HepG2 (cell line): ENCODE results near the gene SERTAD3. TPM values are rescaled to one million over a fixed set of nuclear protein-coding genes. Genes with fewer than 3 reads are reported as not detected.

Experiments
- ADNP ChIP-seq: sonication (generic); formaldehyde crosslinking; IDR thresholded peaks from 2 replicates; pipeline ENCODE4 v1.4.0; 2020; ENCODE audit warnings: missing genetic modification reagents
- GPN1 ChIP-seq: sonication (generic); formaldehyde crosslinking; IDR thresholded peaks from 2 replicates; pipeline ENCODE4 v1.5.1; 2020; ENCODE audit warnings: missing genetic modification reagents, borderline replicate concordance
- HDAC6 ChIP-seq: fragments of 200-600 bp; sonication (generic); IDR thresholded peaks from 2 replicates; pipeline ENCODE4 v1.7.0; 2017; ENCODE audit warnings: mild to moderate bottlenecking, antibody characterized with exemption, low read length, low read depth
- IRF2 ChIP-seq: IDR thresholded peaks from 2 replicates; pipeline ENCODE4 v1.6.1; 2018; ENCODE audit warnings: missing genetic modification reagents, missing compliant biosample characterization
- KMT2B ChIP-seq: IDR thresholded peaks from 2 replicates; pipeline ENCODE4 v1.6.1; 2016; ENCODE audit warnings: missing genetic modification reagents, missing compliant biosample characterization
- MAF1 ChIP-seq: sonication (generic); formaldehyde crosslinking; IDR thresholded peaks from 2 replicates; pipeline ENCODE4 v1.5.0; 2020; ENCODE audit warnings: missing genetic modification reagents, borderline replicate concordance
- REL ChIP-seq: sonication (generic); formaldehyde crosslinking; conservative IDR thresholded peaks from 2 replicates; pipeline ENCODE4 v1.8.0; 2022; ENCODE audit warnings: mild to moderate bottlenecking, missing genetic modification reagents, moderate library complexity
- SNAPC2 ChIP-seq: sonication (generic); formaldehyde crosslinking; IDR thresholded peaks from 2 replicates; pipeline ENCODE4 v1.8.1; 2022; ENCODE audit warnings: mild to moderate bottlenecking, missing genetic modification reagents
- SP2 ChIP-seq: sonication (generic); formaldehyde crosslinking; IDR thresholded peaks from 2 replicates; pipeline ENCODE4 v1.5.1; 2020; ENCODE audit warnings: mild to moderate bottlenecking, missing genetic modification reagents
- YY1 ChIP-seq: IDR thresholded peaks from 2 replicates; pipeline ENCODE4 v1.6.1; 2011; ENCODE audit warnings: low read length, low read depth, moderate library complexity, mild to moderate bottlenecking; ENCODE audit not compliant: insufficient read depth, insufficient replicate concordance
- ZFP36L2 ChIP-seq: sonication (generic); formaldehyde crosslinking; IDR thresholded peaks from 2 replicates; pipeline ENCODE4 v1.4.0; 2020; ENCODE audit warnings: missing genetic modification reagents
- ZNF256 ChIP-seq: sonication (generic); formaldehyde crosslinking; conservative IDR thresholded peaks from 2 replicates; pipeline ENCODE4 v1.4.0; 2020; ENCODE audit warnings: missing genetic modification reagents
- ZNF713 ChIP-seq: sonication (generic); formaldehyde crosslinking; IDR thresholded peaks from 2 replicates; pipeline ENCODE4 v1.4.0; 2020; ENCODE audit warnings: mild to moderate bottlenecking, missing genetic modification reagents
- ZNF766 ChIP-seq: sonication (generic); formaldehyde crosslinking; IDR thresholded peaks from 2 replicates; pipeline ENCODE4 v1.5.0; 2020; ENCODE audit warnings: missing genetic modification reagents, borderline replicate concordance
- ZNF768 ChIP-seq: sonication (generic); formaldehyde crosslinking; IDR thresholded peaks from 2 replicates; pipeline ENCODE4 v1.4.0; 2020; ENCODE audit warnings: missing genetic modification reagents
- polyA plus RNA-seq, 8 experiments: library from polyadenylated mRNA; depleted of rRNA in 3 of 8; stranded (reverse) in 7 of 8; unstranded in 1 of 8; fragments of >200 nt; fragmentation: Illumina TruSeq in 4 of 8; extraction: Trizol in 4 of 8; gene quantifications; 2 replicates each; pipeline versions ENCODE4 v1.2.1 to v1.2.3, GENCODE V29; 2011 to 2016; ENCODE audit warnings: low read depth in 4 of 8, missing spikeins in 1 of 8, mixed read lengths in 1 of 8; ENCODE audit not compliant: insufficient read depth in 1 of 8
- total RNA-seq, 5 experiments: library from RNA; depleted of rRNA; stranded (reverse); fragments of >200 nt; fragmentation: Illumina TruSeq; extraction: Trizol; gene quantifications; 2 replicates each; pipeline ENCODE4 v1.2.3, GENCODE V29; 2016; ENCODE audit warnings: low read depth in 1 of 5
- TF ChIP-seq, protein P1 (sequence below): sonication (generic); formaldehyde crosslinking; IDR thresholded peaks from 2 replicates; pipeline ENCODE4 v1.4.0; 2020; ENCODE audit warnings: mild to moderate bottlenecking, low read depth, missing genetic modification reagents
- TF ChIP-seq, protein P2 (sequence below): sonication (generic); formaldehyde crosslinking; IDR thresholded peaks from 2 replicates; pipeline ENCODE4 v1.4.0; 2020; ENCODE audit warnings: mild to moderate bottlenecking, low read depth, missing genetic modification reagents
- TF ChIP-seq, protein P3 (sequence below): sonication (generic); formaldehyde crosslinking; IDR thresholded peaks from 2 replicates; pipeline ENCODE4 v1.4.0; 2020; ENCODE audit warnings: mild to moderate bottlenecking, missing genetic modification reagents
- TF ChIP-seq, protein P4 (sequence below): sonication (generic); formaldehyde crosslinking; IDR thresholded peaks from 2 replicates; pipeline ENCODE4 v1.4.0; 2020; ENCODE audit warnings: missing genetic modification reagents
- TF ChIP-seq, protein P5 (sequence below): sonication (generic); formaldehyde crosslinking; IDR thresholded peaks from 2 replicates; pipeline ENCODE4 v1.5.0; 2020; ENCODE audit warnings: missing genetic modification reagents, mild to moderate bottlenecking, borderline replicate concordance
- TF ChIP-seq, protein P6 (sequence below): sonication (generic); formaldehyde crosslinking; IDR thresholded peaks from 2 replicates; pipeline ENCODE4 v1.8.1; 2022; ENCODE audit warnings: low read depth, mild to moderate bottlenecking, missing genetic modification reagents

SERTAD3 gene
- total and polyA plus RNA-seq, 2 of the 13 experiments (the other 11 are each of a cell fraction or from before 2014, with no cell fraction given), result 9.6 to 16.9 TPM

DNA sequence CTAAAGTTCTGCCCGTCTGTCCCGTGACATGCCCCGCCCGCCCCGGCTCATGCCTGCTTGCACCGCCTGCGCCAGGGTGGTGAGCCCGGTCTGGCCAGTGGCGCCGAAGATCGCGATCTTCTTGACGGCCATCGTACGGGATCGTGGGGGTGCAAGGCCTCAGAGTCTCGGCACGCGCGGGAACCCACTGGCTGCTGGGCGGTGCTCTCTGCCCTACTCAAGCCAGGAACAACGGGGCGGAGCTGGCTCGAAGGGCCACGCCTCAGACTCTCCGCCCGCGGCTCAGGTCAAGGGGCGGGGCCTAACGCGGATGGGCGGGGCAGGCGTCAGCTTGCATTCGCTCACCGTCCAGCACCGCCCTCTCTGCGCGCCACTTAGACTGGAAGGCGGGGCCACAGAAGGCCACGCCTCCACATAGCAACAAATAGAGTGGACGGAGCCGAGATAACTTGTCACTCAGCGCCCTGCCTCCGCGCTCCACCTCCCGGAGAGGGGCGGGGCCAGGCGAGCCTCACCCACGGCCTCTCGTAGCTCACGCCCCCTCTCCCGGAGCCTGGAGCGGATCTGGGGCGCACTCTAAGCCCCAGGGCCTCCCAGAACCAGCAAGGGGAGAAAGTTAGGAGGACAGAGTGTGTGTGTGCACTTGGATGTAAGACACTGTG, 21.6 kb upstream of the SERTAD3 start, which contains the start of gene BLVRB (continued):
- TF ChIP-seq, protein P1, sequence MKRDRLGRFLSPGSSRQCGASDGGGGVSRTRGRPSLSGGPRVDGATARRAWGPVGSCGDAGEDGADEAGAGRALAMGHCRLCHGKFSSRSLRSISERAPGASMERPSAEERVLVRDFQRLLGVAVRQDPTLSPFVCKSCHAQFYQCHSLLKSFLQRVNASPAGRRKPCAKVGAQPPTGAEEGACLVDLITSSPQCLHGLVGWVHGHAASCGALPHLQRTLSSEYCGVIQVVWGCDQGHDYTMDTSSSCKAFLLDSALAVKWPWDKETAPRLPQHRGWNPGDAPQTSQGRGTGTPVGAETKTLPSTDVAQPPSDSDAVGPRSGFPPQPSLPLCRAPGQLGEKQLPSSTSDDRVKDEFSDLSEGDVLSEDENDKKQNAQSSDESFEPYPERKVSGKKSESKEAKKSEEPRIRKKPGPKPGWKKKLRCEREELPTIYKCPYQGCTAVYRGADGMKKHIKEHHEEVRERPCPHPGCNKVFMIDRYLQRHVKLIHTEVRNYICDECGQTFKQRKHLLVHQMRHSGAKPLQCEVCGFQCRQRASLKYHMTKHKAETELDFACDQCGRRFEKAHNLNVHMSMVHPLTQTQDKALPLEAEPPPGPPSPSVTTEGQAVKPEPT (CRISPR knock-in tag), result peak; percentile 35; the same call in 1 of the 2 replicates
- TF ChIP-seq ZNF766 (no peak), GPN1 (CRISPR knock-in tag) (no peak), YY1 (no peak), REL (no peak), HDAC6 (no peak), ZFP36L2 (CRISPR knock-in tag) (no peak), ZNF713 (CRISPR knock-in tag) (no peak), ZNF768 (CRISPR knock-in tag) (peak; percentile 40; the same call in 1 of the 2 replicates), SP2 (CRISPR knock-in tag) (peak; percentile 74), ADNP (CRISPR knock-in tag) (no peak), MAF1 (CRISPR knock-in tag) (no peak), SNAPC2 (CRISPR knock-in tag) (no peak), KMT2B (CRISPR knock-in tag) (peak; percentile 35; the same call in 1 of the 2 replicates), IRF2 (CRISPR knock-in tag) (peak; percentile 51; the same call in 1 of the 2 replicates), ZNF256 (CRISPR knock-in tag) (0 out of 2 replicates have a peak, but pooled peaks have one; percentile 47)
- TF ChIP-seq, protein P2, sequence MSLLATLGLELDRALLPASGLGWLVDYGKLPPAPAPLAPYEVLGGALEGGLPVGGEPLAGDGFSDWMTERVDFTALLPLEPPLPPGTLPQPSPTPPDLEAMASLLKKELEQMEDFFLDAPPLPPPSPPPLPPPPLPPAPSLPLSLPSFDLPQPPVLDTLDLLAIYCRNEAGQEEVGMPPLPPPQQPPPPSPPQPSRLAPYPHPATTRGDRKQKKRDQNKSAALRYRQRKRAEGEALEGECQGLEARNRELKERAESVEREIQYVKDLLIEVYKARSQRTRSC (CRISPR knock-in tag), result no peak
- TF ChIP-seq, protein P3, sequence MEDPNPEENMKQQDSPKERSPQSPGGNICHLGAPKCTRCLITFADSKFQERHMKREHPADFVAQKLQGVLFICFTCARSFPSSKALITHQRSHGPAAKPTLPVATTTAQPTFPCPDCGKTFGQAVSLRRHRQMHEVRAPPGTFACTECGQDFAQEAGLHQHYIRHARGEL, result no peak
- TF ChIP-seq, protein P4, sequence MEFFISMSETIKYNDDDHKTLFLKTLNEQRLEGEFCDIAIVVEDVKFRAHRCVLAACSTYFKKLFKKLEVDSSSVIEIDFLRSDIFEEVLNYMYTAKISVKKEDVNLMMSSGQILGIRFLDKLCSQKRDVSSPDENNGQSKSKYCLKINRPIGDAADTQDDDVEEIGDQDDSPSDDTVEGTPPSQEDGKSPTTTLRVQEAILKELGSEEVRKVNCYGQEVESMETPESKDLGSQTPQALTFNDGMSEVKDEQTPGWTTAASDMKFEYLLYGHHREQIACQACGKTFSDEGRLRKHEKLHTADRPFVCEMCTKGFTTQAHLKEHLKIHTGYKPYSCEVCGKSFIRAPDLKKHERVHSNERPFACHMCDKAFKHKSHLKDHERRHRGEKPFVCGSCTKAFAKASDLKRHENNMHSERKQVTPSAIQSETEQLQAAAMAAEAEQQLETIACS (CRISPR knock-in tag), result no peak
- TF ChIP-seq, protein P5, sequence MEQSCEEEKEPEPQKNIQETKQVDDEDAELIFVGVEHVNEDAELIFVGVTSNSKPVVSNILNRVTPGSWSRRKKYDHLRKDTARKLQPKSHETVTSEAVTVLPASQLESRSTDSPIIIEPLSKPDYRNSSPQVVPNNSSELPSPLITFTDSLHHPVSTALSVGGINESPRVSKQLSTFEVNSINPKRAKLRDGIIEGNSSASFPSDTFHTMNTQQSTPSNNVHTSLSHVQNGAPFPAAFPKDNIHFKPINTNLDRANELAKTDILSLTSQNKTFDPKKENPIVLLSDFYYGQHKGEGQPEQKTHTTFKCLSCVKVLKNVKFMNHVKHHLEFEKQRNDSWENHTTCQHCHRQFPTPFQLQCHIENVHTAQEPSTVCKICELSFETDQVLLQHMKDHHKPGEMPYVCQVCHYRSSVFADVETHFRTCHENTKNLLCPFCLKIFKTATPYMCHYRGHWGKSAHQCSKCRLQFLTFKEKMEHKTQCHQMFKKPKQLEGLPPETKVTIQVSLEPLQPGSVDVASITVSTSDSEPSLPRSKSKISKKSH, result peak; percentile 82; the same call in 1 of the 2 replicates
- TF ChIP-seq, protein P6, sequence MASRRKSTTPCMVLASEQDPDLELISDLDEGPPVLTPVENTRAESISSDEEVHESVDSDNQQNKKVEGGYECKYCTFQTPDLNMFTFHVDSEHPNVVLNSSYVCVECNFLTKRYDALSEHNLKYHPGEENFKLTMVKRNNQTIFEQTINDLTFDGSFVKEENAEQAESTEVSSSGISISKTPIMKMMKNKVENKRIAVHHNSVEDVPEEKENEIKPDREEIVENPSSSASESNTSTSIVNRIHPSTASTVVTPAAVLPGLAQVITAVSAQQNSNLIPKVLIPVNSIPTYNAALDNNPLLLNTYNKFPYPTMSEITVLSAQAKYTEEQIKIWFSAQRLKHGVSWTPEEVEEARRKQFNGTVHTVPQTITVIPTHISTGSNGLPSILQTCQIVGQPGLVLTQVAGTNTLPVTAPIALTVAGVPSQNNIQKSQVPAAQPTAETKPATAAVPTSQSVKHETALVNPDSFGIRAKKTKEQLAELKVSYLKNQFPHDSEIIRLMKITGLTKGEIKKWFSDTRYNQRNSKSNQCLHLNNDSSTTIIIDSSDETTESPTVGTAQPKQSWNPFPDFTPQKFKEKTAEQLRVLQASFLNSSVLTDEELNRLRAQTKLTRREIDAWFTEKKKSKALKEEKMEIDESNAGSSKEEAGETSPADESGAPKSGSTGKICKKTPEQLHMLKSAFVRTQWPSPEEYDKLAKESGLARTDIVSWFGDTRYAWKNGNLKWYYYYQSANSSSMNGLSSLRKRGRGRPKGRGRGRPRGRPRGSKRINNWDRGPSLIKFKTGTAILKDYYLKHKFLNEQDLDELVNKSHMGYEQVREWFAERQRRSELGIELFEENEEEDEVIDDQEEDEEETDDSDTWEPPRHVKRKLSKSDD (CRISPR knock-in tag), result no peak
